NCI-H2196 treated with DMSO at 0.1 percent for 48 hours (cell line): ENCODE results near the gene EIF4G2.
A peak's percentile ranks its signal among the peaks of the same experiment; 100 is the strongest.

ENCODE experiments used
- DNase-seq: peaks from one replicate; lab custom pipeline; 2025; ENCODE audit not compliant: unreplicated experiment; lab: John Stamatoyannopoulos, UW

The EIF4G2 gene

DNA sequence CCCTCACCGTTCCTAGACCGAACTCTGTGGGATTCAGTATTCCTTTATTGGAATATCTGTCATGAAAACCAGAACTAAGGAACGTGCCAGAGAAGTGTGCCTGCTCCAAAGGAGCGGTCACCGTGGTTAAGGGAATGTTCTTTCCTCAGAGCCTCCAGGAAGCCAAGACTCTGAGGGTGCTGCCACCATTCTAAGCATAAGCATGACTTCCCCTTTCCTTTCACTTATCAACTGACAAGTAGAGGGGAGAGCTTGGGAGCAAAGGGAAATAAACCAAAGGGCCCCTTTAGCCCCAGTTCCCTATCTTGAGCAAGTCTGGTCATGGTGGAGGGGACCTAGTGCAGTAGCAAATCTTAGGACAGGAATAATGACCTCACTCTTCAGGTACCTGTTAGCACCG is 30.9 kb downstream of the EIF4G2 start:
- no peak for DNase-seq

DNA sequence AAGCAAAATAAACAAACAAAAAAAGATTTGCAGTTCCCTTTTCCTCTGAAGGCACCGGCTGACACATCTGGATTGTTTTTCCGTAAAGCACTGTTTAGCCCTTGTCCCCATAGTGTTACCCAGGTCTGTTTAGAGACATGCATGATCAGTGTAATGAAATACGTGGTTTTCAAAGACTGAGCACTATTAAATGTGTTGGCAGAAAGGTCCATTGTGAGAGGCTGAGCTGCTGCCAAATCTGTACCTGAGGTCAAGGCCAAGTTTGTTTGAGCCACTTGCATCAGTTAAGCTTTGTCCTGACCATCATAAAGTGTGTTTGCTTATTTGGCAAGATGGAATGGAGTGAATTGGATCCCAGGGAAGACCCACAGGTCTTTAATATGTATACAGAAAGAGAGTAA is 31.3 kb downstream of the EIF4G2 start:
- peak; percentile 76 for DNase-seq

DNA sequence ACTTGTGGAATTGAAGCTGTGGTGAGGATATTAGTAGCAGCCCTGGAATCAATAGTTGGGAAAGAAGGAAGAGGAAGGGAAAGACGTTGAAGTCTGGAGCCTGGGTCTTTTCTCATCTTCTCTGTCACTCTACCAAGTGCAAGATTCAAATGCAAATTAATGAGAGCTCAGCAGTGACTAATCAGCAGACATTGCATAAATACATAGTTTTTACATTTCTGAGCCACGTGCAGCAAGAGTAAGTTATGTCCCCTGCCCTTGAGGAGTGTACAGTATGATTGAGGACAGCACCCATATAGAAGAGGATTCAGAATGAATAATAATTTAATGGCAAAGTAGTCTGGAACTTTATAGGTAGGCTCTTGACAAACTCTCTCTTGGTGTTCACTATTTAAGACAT is 33.9 kb downstream of the EIF4G2 start:
- DNase-seq: no peak

DNA sequence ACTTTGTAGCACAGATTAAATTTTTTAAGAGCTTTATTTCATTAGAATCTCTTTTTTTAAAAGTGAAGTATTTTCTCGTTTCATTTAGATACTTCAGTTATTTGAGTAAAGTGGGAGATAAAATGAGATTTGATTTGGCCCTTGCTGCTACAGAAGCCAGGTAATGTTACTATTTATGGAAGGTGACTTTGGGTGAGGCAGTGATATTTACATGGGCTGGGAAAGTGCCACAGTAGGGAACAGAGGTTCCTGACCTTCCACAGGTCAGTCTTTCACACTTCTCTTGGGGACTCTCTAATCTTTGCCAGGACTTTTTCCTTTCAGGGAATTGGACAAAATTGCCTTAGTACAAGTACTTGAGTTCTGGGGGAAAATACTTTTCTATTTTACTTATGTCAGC is 37.3 kb downstream of the EIF4G2 start:
- DNase-seq: no peak

DNA sequence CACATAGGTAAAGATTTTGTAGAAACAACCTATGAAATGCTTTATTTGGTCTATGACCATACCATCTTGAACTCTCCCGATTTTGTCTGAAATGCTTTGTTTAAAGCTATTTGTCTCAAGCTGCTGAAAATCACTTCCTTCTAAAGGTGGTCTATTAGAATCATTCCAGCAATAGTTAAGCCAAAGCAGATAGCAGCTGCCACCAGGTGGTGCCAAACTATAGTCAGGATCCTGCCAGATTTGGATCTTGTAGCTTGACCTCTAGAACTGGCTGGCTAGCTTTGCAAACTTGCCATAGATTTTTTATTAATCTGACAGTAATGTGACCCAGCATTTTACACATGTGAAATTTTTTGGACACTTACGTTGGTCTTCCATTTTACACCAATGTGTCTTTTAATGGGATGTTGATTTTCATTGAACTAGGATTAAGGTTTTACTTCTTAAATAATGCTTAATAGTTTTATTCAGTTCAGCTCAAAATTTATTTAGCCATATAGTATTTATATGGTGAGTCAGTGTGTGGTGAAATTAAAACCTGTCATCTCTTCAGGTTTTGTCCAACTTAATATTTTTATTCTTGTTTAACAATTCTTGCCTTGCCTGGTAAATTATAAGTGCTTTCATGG is 38.0 kb downstream of the EIF4G2 start:
- DNase-seq: peak; percentile 38

DNA sequence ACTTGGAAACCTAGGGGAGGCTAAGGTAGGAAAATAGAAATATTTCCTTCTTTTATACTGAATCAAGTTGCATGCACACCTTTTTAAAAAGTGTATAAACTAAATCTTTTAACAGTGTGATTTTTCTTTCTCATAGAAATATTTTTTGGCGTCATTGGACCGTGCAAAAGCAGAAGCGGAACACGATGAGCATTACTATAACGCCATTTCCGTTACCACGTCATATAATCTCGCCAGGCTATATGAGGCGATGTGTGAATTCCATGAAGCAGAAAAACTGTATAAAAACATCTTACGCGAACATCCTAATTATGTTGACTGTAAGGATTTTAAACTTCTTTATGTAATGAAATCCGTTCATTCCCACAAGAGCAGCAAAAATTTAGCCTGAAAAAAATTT is 44.3 kb downstream of the EIF4G2 start:
- DNase-seq: no peak

DNA sequence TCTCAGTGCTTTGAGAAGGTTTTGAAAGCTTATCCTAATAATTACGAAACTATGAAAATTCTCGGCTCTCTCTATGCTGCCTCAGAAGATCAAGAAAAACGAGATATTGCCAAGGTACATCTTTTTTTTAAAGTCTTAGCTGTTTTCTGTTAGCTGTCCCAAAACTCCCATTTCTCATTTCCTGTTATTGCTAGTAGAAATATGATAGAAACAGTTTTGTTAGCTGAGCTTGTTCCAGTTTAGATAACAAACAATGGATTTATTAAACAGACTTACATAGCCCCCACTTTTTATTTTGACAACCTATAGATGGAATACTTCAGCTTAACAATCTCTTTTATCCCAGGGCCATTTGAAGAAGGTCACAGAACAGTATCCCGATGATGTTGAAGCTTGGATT is 45.0 kb downstream of the EIF4G2 start:
- no peak for DNase-seq

DNA sequence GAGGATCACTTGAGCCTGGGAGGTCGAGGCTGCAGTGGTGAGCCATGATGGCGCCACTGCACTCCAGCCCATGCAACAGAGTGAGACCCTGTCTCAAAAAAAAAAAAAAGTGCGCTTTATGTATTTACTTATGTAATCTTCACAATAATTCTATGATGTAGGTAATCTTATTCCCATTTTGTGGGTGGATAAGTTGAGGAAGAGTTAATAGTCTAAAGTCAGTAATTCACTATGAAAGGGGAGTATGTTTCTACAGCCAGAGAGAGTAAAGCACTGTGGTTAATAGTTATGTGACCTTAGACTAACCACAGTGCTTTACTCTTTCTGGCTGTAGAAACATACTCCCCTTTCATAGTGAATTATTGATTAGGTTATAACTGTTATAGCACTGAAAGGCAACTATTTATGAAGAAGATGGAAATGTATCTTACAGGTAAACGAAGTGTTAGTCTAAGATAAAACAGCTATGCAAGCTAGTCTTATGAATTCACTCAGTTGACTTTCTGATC is 45.8 kb downstream of the EIF4G2 start:
- DNase-seq: no peak

DNA sequence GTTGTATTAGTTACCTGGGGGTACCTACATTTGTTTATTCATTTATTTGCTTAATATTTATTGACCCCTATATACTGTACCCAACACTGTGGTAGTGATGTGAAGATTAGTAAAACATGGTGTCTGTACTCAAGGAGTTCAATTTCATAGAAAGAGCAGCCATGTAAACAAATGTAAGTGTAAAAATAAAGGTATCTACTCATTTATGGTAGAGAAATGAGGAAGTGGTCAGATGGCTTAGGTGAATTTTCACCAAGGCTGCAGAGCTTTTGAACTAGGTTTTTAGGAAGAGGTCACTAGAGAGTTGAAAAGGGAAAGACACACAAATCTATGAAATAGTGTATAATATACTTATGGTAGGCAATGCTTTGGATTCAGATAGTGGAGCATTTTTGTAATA is 46.5 kb downstream of the EIF4G2 start:
- no peak for DNase-seq

DNA sequence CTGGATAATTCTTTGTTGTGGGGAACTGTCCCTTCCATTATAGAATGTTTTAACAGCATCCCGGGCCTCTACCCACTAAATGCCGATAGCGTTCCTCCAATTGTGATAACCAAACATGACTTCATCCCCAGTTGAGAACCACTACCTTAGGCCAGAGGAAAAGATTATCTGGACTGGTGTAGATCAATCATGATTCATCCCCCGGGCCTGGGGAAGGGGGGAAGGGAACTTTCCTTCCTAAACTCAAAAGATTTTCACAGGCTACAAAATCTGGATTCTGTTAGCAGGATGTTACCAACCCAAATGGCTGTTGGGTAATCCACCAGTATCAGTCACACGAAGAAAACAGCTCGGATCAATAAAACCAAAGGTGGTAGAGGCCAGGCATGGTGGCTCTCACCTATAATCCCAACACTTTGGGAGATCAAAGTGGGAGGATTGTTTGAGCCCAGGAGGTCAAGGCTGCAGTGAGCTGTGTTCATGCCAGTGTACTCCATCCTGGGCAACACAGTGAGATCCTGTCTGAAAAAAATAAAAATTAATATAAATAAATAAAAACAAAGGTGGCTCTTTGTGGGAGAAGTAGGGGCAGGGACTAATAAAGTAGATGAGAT is 47.5 kb downstream of the EIF4G2 start:
- DNase-seq: no peak

DNA sequence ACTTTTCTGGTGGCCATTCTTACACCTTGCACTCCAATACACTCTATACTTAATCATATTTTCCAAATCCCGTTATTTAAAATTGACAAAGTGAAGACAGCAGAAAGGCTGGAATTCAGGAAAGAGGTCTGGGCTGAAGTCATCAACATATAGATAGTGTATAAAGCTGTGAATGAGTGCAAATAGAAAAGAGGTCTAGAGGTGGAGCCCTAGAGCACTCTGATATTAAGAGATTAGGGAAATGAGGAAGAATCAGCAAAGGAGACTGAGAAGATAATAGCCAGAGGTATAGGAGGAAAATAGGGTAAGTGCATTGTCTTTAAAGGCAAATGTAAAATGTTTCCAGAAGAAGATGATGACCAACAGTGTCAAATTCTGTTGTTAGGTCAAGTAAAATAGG is 49.8 kb downstream of the EIF4G2 start:
- DNase-seq: no peak

DNA sequence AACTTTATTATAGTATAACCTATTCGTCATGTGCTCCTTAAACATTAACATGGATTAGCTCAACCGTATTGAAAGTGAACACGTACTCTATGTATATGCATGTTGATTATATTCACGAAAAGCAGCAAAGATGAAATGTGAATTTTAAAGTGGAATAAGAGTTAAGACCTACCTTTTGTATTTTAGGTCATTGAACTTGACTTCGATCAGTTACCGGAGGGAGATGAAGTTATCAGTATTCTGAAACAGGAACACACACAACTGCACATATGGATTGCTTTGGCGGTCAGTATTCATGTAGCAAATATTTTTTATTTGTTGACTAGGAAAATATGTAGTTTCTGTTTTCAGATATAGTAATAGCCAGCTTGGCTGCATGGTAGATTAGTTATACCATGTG is 56.2 kb downstream of the EIF4G2 start:
- no peak for DNase-seq

DNA sequence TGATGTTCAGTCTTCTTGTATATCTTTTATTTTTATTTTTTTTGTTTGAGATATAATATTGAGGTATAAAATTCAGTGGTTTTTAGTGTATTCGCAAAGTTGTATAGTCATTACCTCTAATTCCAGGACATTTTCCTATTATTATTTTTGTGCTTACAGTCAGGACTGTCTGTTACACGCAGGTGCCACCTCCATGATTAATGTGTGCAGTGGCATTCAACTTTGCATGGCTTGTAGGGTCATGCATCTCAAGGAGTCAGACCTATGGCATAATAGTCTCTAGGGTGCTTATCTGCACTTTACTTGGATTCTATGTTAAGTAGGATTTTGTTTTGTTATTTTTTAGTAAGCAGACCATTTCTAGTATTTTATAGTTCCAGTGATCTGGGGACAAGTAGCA is 56.7 kb downstream of the EIF4G2 start:
- DNase-seq: no peak

DNA sequence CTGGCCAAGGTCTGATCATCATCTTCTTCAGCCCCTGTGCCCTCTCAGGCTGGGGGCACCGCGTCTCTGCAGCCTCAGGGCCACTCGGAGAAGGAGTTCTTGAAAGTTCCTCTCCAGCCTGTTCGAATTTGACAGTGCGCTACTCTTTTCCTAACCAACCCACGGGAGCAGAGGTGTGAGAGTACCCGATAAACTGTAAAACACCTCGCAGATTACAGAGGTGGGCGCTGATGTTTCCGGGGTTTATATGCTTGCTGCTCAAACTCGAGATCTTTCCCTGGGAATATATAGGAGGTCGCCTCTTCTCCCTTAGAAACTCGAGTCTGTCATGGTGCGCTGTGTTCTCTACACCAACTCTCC is 57.2 kb downstream of the EIF4G2 start:
- DNase-seq: no peak

DNA sequence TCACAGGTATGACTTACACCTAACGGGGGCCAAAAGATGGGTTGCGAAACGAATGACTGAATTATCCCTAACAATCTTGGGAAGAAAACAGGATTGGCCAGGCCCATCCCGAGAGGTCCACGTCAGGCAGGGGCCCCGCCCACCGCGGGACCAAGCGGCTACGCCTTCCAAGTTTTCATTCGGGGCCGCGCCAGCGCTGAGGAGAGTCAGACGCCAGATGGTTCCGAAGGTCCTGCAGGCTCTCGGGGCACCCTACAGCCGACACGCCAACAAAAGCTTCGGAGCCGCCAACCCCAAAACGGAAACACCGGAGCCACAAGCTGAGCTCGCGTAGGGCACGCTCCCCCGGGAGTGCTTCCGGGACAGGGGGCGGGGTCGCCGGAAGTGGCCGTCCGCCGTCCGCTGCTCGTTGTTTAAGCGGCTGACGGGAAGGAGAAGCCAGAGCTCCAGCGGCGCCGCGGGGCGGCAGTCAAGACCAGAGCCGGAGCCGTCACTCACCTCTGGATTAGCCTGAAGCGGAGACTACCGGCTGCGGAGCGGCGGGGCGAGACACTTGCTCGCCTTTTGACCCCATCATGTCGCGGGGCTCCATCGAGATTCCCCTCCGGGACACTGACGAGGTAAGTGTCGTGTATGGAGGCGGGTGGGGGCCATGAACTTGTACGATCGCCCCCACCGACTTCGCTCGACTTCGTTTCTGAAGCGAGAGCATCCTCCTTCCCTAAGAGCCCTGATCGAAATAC is 57.7 kb downstream of the EIF4G2 start, which contains the start of gene CTR9:
TSS of gene CTR9 (plus strand) at position 409 of the 743 bp plus-strand sequence. CDS start at position 576, 167 bp downstream.
- peak; percentile 87 for DNase-seq

DNA sequence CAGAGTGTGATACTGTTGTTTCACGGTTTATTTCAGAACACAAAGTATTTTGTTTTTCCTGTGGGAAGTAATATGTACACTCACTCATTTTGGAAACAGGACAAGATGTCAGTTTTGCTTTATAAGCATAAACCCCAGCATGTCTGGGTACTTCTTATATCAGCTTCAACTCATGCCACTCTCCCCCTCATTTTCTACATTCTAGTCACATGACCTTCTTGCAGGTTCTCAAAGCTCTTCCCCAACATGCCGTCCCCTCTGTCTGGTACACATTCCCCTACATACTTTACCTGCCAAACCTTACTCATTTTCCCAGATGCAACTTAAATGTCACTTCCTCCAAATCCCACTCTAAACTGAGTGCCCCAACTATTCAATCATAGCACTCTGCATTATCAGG is 59.2 kb downstream of the EIF4G2 start:
- no peak for DNase-seq

DNA sequence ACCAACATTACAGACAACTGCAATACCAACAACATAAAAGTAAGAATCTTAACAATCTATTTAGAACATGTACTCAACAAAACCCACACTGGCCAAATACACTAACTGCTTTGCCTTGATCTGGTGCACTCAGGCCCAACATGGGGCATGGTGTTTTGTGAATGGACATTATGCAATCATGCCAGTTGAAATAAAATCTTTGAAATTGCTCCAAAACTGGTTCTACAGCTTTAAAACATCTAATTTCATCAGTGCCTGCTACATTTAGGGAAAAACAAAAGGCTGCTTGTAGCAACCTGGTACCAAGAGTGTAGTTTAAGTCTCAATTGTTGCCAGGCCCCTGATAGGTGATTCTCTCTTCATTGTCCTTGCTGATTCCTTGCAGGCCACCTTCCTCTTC is 61.0 kb downstream of the EIF4G2 start:
- no peak for DNase-seq
